RWPE2 (cell line): ENCODE results near the gene ARMC7.

Source experiments
- ATAC-seq: fragments of 200-7000 bp; cut with Tn5 transposase; 3 replicates; pipeline ENCODE4 v1.9.1; 2021; ENCODE audit warnings: low read depth
- DNase-seq: peaks from one replicate; pipeline ENCODE4 v3.0.0-alpha.2; 2020; ENCODE audit warnings: low spot score
- H3K27ac ChIP-seq: fragments of 450-650 bp; 2 replicates; pipeline ENCODE4 v1.5.1; 2017; ENCODE audit warnings: mild to moderate bottlenecking; ENCODE audit not compliant: poor library complexity, severe bottlenecking
- H3K27me3 ChIP-seq: fragments of 250-450 bp; sonication (Bioruptor Pico); 2 replicates; pipeline ENCODE4 v1.5.1; 2021; ENCODE audit warnings: mild to moderate bottlenecking, moderate library complexity; ENCODE audit not compliant: insufficient read depth, poor library complexity, severe bottlenecking
- H3K36me3 ChIP-seq: fragments of 250-450 bp; sonication (Bioruptor Pico); 2 replicates; pipeline ENCODE4 v1.5.1; 2020; ENCODE audit warnings: low read depth, mild to moderate bottlenecking, moderate library complexity
- H3K4me1 ChIP-seq: fragments of 250-450 bp; sonication (Bioruptor Pico); 2 replicates; pipeline ENCODE4 v1.5.1; 2021; ENCODE audit warnings: mild to moderate bottlenecking, moderate library complexity; ENCODE audit not compliant: insufficient read depth, poor library complexity, severe bottlenecking
- H3K4me3 ChIP-seq: fragments of 250-450 bp; sonication (Bioruptor Pico); 2 replicates; pipeline ENCODE4 v1.5.1; 2021; ENCODE audit warnings: mild to moderate bottlenecking, moderate library complexity; ENCODE audit not compliant: severe bottlenecking
- H3K9me3 ChIP-seq: fragments of 250-450 bp; sonication (Bioruptor Pico); 2 replicates; pipeline ENCODE4 v1.5.1; 2021; ENCODE audit warnings: mild to moderate bottlenecking, moderate library complexity; ENCODE audit not compliant: severe bottlenecking
- CTCF ChIP-seq: fragments of 450-650 bp; IDR thresholded peaks from one replicate; pipeline ENCODE4 v1.5.1; 2017; ENCODE audit warnings: mild to moderate bottlenecking, moderate library complexity; ENCODE audit not compliant: poor library complexity, severe bottlenecking

The ARMC7 gene

GRCh38 chr17:75063626-75064025, 46.1 kb upstream of the ARMC7 start:
- no peaks in the 10 kb centered on the region for H3K9me3 ChIP-seq
- no peaks in the 10 kb centered on the region for H3K4me1 ChIP-seq
- ATAC-seq (peak; percentile 33; the same call in 1 of the 3 replicates), DNase-seq (no peak)
- H3K27me3 ChIP-seq = no peaks in the 10 kb centered on the region
- no peak overlapping the region for H3K4me3 ChIP-seq
- H3K27ac ChIP-seq = no peak overlapping the region
- H3K36me3 ChIP-seq = peaks cover 45% of the 10 kb centered on the region
- TF ChIP-seq CTCF = no peak

DNA sequence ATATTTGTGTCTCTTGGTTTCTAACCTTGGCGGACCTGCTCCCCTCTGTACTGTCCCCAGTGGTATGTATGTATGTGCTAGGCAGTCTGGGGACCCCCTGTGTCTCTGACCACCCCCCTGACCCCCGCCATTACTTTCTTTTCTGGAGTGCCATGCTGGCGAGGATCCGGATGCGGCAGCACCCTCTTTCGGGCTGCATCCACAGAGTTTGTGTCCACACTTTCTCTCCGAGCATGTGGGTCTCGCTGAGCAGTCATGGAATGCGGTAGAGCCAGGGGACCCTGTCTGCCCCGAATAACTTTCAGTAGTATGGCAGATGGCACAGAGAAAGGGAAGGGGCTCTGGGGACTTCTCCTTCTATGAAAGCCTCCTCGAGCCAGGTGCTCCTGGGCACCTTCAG, 45.7 kb upstream of the ARMC7 start:
- no peaks in the 10 kb centered on the region for H3K4me1 ChIP-seq
- ATAC-seq (no peak), DNase-seq (no peak)
- H3K9me3 ChIP-seq = no peaks in the 10 kb centered on the region
- H3K4me3 ChIP-seq = no peak overlapping the region
- no peak for TF ChIP-seq CTCF
- no peak overlapping the region for H3K27ac ChIP-seq
- H3K27me3 ChIP-seq = no peaks in the 10 kb centered on the region
- peaks cover 45% of the 10 kb centered on the region for H3K36me3 ChIP-seq

- no peak for TF ChIP-seq CTCF
- Histone ChIP-seq H3K9me3 (no peaks in the 10 kb centered on the region), H3K36me3 (peaks cover 44% of the 10 kb centered on the region)
Observed at GRCh38 chr17:75064460-75064859, 45.3 kb upstream of the ARMC7 start.

DNA sequence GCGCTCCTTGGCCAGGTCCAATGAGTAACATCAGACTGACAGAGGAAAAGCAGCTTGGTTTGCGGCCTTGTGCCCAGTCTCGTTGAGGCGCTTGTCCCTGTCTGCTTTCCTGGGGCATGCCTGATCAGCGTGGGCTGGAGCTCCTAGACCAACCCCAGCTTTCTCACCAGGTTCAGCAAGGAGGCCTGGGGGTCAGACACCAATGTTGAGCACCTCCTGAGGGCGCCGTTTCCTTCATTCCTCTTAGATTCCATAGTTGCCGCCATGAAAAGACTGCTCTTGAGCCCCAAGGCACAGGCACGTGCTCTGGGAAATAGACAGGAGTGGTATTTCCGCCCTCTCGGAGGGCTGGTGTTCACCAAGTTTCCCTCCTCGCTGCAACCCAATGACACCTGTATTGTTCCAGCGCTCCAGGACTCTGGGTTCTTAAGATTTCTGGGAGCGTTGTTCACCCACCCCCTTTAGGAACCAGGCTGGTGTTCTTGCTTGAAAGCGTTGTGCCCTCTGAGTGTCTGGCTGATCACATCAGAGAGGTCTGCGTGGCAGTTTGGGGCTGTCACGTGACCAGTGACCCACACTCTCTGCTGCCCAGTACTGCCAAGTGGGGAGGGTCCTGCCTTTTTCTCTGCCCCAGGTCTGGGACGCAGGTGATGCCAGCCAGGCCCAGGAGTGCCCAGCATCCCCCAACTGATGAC, 44.8 kb upstream of the ARMC7 start:
- TF ChIP-seq CTCF = no peak
- no peaks in the 10 kb centered on the region for H3K4me1 ChIP-seq
- no peak for DNase-seq

More at GRCh38 chr17:75064460-75064859, 45.3 kb upstream of the ARMC7 start:
- DNase-seq = no peak
- no peak overlapping the region for H3K27ac ChIP-seq
- H3K4me3 ChIP-seq = no peak overlapping the region
- no peaks in the 10 kb centered on the region for H3K27me3 ChIP-seq
- no peak for ATAC-seq
- H3K4me1 ChIP-seq = no peaks in the 10 kb centered on the region

DNA sequence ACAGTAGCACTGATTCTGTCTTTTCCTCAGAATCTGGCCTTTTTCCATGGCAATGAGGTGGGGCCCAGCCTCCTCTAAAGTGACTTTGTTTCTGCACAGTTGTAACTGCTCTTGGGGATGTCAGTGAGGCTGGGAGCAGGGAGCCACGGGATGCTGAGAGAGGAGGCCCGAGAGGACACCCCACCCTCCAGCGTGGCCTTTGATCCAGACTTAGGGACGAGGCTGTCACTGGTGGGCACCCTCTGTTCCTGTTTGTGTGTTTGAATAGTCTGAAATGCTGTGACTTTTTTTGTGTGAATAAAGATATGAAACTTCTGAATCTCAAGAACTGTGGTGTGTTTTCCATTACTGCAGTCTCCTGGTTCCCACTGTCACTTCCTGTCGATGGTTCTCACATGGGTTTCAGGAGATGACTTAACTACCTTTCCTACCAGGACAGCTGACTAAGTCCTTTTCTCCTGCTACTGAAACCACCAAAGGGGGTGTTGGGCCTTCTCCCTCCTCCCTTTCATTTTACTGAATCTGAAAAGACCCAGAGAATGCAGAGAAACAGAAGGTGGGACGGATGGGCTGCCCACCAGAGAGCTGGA, 44.1 kb upstream of the ARMC7 start:
- no peak for TF ChIP-seq CTCF
- Histone ChIP-seq H3K9me3 (no peaks in the 10 kb centered on the region), H3K27me3 (no peaks in the 10 kb centered on the region), H3K4me1 (no peaks in the 10 kb centered on the region), H3K36me3 (peaks cover 32% of the 10 kb centered on the region), H3K27ac (no peak overlapping the region), H3K4me3 (no peak overlapping the region)
- no peak for DNase-seq
- no peak for ATAC-seq

More for the DNA sequence above, 44.8 kb upstream of the ARMC7 start:
- H3K4me3 ChIP-seq = no peak overlapping the region
- ATAC-seq = no peak
- no peaks in the 10 kb centered on the region for H3K9me3 ChIP-seq
- no peak overlapping the region for H3K27ac ChIP-seq
- peaks cover 39% of the 10 kb centered on the region for H3K36me3 ChIP-seq
- no peaks in the 10 kb centered on the region for H3K27me3 ChIP-seq
